ENCODE data around the gene FGF23. TPM values are rescaled to one million over a fixed set of nuclear protein-coding genes. Genes with fewer than 3 reads are reported as not detected.

Gene FGF23
- polyA plus RNA-seq, 6 donors from 2014 or later, result not detected

- no peak overlapping the region for H3K27ac Mint-ChIP-seq
- H3K4me1 Mint-ChIP-seq, result no peaks in the 10 kb centered on the region
- peaks cover 33 to 65% (median 46%) of the 10 kb centered on the region in 3 donors for H3K27me3 Mint-ChIP-seq
- no peaks in the 10 kb centered on the region for H3K36me3 Mint-ChIP-seq
- DNase-seq (no peak), ATAC-seq (ENCODE audit: low read depth in 2 of 2) (no peak)
- H3K4me3 Mint-ChIP-seq, result no peak overlapping the region
- peaks cover 0 to 2% (median 0%) of the 10 kb centered on the region in 7 donors for H3K9me3 Mint-ChIP-seq
These were observed 6.9 kb downstream of the FGF23 start for GRCh38 chr12:4372653-4373052.

- no peaks in the 10 kb centered on the region for H3K36me3 Mint-ChIP-seq
- DNase-seq (no peak), ATAC-seq (ENCODE audit: low read depth in 2 of 2) (no peak)
- no peak overlapping the region for H3K4me3 Mint-ChIP-seq
- no peak overlapping the region for H3K27ac Mint-ChIP-seq
- H3K27me3 Mint-ChIP-seq, result peaks cover 35 to 71% (median 43%) of the 10 kb centered on the region in 3 donors
- peaks cover 0 to 2% (median 0%) of the 10 kb centered on the region in 7 donors for H3K9me3 Mint-ChIP-seq
- H3K4me1 Mint-ChIP-seq, result no peaks in the 10 kb centered on the region
These were observed 9.2 kb downstream of the FGF23 start for GRCh38 chr12:4370265-4370664.

- Mint-ChIP-seq H3K27me3 (peaks cover 30 to 72% (median 38%) of the 10 kb centered on the region in 3 donors), H3K27ac (no peak overlapping the region), H3K4me3 (no peak overlapping the region), H3K4me1 (no peaks in the 10 kb centered on the region), H3K36me3 (no peaks in the 10 kb centered on the region), H3K9me3 (peaks cover 0 to 2% (median 0%) of the 10 kb centered on the region in 7 donors)
- DNase-seq, result no peak
- no peak for ATAC-seq (ENCODE audit: low read depth in 2 of 2)
These were observed 10.0 kb downstream of the FGF23 start for GRCh38 chr12:4369548-4369947.

GRCh38 chr12:4366090-4366489 is 13.4 kb downstream of the FGF23 start:
- DNase-seq (no peak), ATAC-seq (ENCODE audit: low read depth in 2 of 2) (no peak)
- Mint-ChIP-seq H3K4me1 (no peaks in the 10 kb centered on the region), H3K9me3 (no peaks in the 10 kb centered on the region), H3K36me3 (no peaks in the 10 kb centered on the region), H3K27ac (no peak overlapping the region), H3K27me3 (peaks cover 17 to 51% (median 19%) of the 10 kb centered on the region in 3 donors), H3K4me3 (no peak overlapping the region)

- Mint-ChIP-seq H3K9me3 (peaks cover 0 to 7% (median 2%) of the 10 kb centered on the region in 7 donors), H3K4me3 (no peak overlapping the region), H3K36me3 (peaks cover 0 to 2% of the 10 kb centered on the region in 2 donors), H3K4me1 (no peaks in the 10 kb centered on the region), H3K27me3 (no peaks in the 10 kb centered on the region), H3K27ac (no peak overlapping the region)
- peak; percentile 7 for DNase-seq
- no peak for ATAC-seq (ENCODE audit: low read depth in 2 of 2)
These were observed 23.5 kb downstream of the FGF23 start for GRCh38 chr12:4356041-4356327.

- DNase-seq (no peak), ATAC-seq (ENCODE audit: low read depth in 2 of 2) (no peak)
- Mint-ChIP-seq H3K27ac (no peak overlapping the region), H3K27me3 (no peaks in the 10 kb centered on the region), H3K4me3 (no peak overlapping the region), H3K4me1 (no peaks in the 10 kb centered on the region), H3K36me3 (peaks cover 0 to 6% of the 10 kb centered on the region in 2 donors), H3K9me3 (peaks cover 0 to 7% (median 1%) of the 10 kb centered on the region in 7 donors)
These were observed 24.1 kb downstream of the FGF23 start for GRCh38 chr12:4355156-4356040.

GRCh38 chr12:4353785-4354208 is 25.7 kb downstream of the FGF23 start:
- Mint-ChIP-seq H3K27me3 (no peaks in the 10 kb centered on the region), H3K4me1 (no peaks in the 10 kb centered on the region), H3K27ac (peak overlapping the region in 2 of 6 donors; percentile 70 to 75), H3K4me3 (no peak overlapping the region), H3K9me3 (no peaks in the 10 kb centered on the region), H3K36me3 (peaks cover 0 to 6% of the 10 kb centered on the region in 2 donors)
- DNase-seq (no peak), ATAC-seq (ENCODE audit: low read depth in 2 of 2) (peak; percentile 40)

GRCh38 chr12:4346931-4347330 is 32.6 kb downstream of the FGF23 start:
- H3K27me3 Mint-ChIP-seq, result no peaks in the 10 kb centered on the region
- no peak for ATAC-seq (ENCODE audit: low read depth in 2 of 2)
- H3K4me3 Mint-ChIP-seq, result no peak overlapping the region
- no peak for DNase-seq
- H3K9me3 Mint-ChIP-seq, result peaks cover 0 to 8% (median 3%) of the 10 kb centered on the region in 7 donors
- H3K4me1 Mint-ChIP-seq, result no peaks in the 10 kb centered on the region
- H3K36me3 Mint-ChIP-seq, result peaks cover 0 to 6% of the 10 kb centered on the region in 2 donors
- H3K27ac Mint-ChIP-seq, result peak overlapping the region in 1 of 6 donors; percentile 9

GRCh38 chr12:4331842-4332241 is 47.7 kb downstream of the FGF23 start:
- H3K27me3 Mint-ChIP-seq, result no peaks in the 10 kb centered on the region
- H3K9me3 Mint-ChIP-seq, result no peaks in the 10 kb centered on the region
- H3K27ac Mint-ChIP-seq, result peak overlapping the region in 2 of 6 donors; percentile 59 to 67
- H3K4me3 Mint-ChIP-seq, result no peak overlapping the region
- H3K4me1 Mint-ChIP-seq, result peaks cover 12 to 18% (median 14%) of the 10 kb centered on the region in 3 donors
- peaks cover 10 to 25% of the 10 kb centered on the region in 2 donors for H3K36me3 Mint-ChIP-seq
- ATAC-seq (ENCODE audit: low read depth in 2 of 2) (no peak), DNase-seq (no peak)

- Mint-ChIP-seq H3K9me3 (no peaks in the 10 kb centered on the region), H3K36me3 (peaks cover 5 to 19% of the 10 kb centered on the region in 2 donors), H3K27me3 (no peaks in the 10 kb centered on the region), H3K27ac (peak overlapping the region in 3 of 6 donors; percentile 8 to 42 (median 36)), H3K4me3 (no peak overlapping the region), H3K4me1 (peaks cover 12 to 18% (median 14%) of the 10 kb centered on the region in 3 donors)
- no peak for DNase-seq
- no peak for ATAC-seq (ENCODE audit: low read depth in 2 of 2)
These were observed 48.3 kb downstream of the FGF23 start for GRCh38 chr12:4331221-4331620.

GRCh38 chr12:4330203-4330602 is 49.3 kb downstream of the FGF23 start:
- no peak for DNase-seq
- no peaks in the 10 kb centered on the region for H3K27me3 Mint-ChIP-seq
- peaks cover 4 to 9% of the 10 kb centered on the region in 2 donors for H3K36me3 Mint-ChIP-seq
- ATAC-seq (ENCODE audit: low read depth in 2 of 2), result no peak
- H3K4me1 Mint-ChIP-seq, result peaks cover 12 to 18% (median 14%) of the 10 kb centered on the region in 3 donors
- H3K4me3 Mint-ChIP-seq, result no peak overlapping the region
- H3K9me3 Mint-ChIP-seq, result no peaks in the 10 kb centered on the region
- H3K27ac Mint-ChIP-seq, result no peak overlapping the region

- no peak for DNase-seq
- H3K27ac Mint-ChIP-seq, result no peak overlapping the region
- peaks cover 13 to 30% (median 27%) of the 10 kb centered on the region in 3 donors for H3K4me1 Mint-ChIP-seq
- no peaks in the 10 kb centered on the region for H3K9me3 Mint-ChIP-seq
- no peak overlapping the region for H3K4me3 Mint-ChIP-seq
- H3K36me3 Mint-ChIP-seq, result peaks cover 0 to 4% of the 10 kb centered on the region in 2 donors
- H3K27me3 Mint-ChIP-seq, result no peaks in the 10 kb centered on the region
- ATAC-seq (ENCODE audit: low read depth in 2 of 2), result no peak
These were observed 52.2 kb downstream of the FGF23 start for GRCh38 chr12:4327293-4327692.

- Mint-ChIP-seq H3K27me3 (no peaks in the 10 kb centered on the region), H3K9me3 (no peaks in the 10 kb centered on the region), H3K36me3 (peaks cover 0 to 4% of the 10 kb centered on the region in 2 donors), H3K4me3 (no peak overlapping the region), H3K4me1 (peaks cover 18 to 40% (median 33%) of the 10 kb centered on the region in 3 donors), H3K27ac (no peak overlapping the region)
- no peak for DNase-seq
- ATAC-seq (ENCODE audit: low read depth in 2 of 2), result no peak
These were observed 53.5 kb downstream of the FGF23 start for GRCh38 chr12:4325966-4326365.

- Mint-ChIP-seq H3K4me3 (no peak overlapping the region), H3K9me3 (no peaks in the 10 kb centered on the region), H3K36me3 (peaks cover 0 to 4% of the 10 kb centered on the region in 2 donors), H3K27me3 (no peaks in the 10 kb centered on the region), H3K27ac (peak overlapping the region in 1 of 6 donors; percentile 20), H3K4me1 (peaks cover 21 to 41% (median 39%) of the 10 kb centered on the region in 3 donors)
- no peak for DNase-seq
- no peak for ATAC-seq (ENCODE audit: low read depth in 2 of 2)
These were observed 55.1 kb downstream of the FGF23 start for GRCh38 chr12:4324366-4324765.

Data from naive B cell (primary cell).